GM19023 (cell line): Measurements from ENCODE around the gene EXOG.
"Not testable (repeated sequence)": the region's sequence is repeated elsewhere in the genome, so short reads cannot be mapped to it uniquely, and the experiment has no call there.

ENCODE experiments used
- ATAC-seq: cut with Tn5 transposase; IDR thresholded peaks from one replicate; pipeline ENCODE4 v1.9.1; 2021; ENCODE audit warnings: mild to moderate bottlenecking, moderate library complexity; ENCODE audit not compliant: unreplicated experiment

Gene EXOG

GRCh38 chr3:38561746-38562466 lies 65.8 kb downstream of the EXOG start:
- no peak for ATAC-seq

- ATAC-seq = no peak
Observed at GRCh38 chr3:38562467-38562925, 66.4 kb downstream of the EXOG start.

- no peak for ATAC-seq
Observed at GRCh38 chr3:38563070-38563885, 67.1 kb downstream of the EXOG start.

GRCh38 chr3:38563886-38564270 lies 67.7 kb downstream of the EXOG start:
- no peak for ATAC-seq

GRCh38 chr3:38564631-38565338 lies 68.6 kb downstream of the EXOG start:
- no peak for ATAC-seq

- ATAC-seq = no peak
Observed at GRCh38 chr3:38565339-38566214, 69.4 kb downstream of the EXOG start.

- no peak for ATAC-seq
Observed at GRCh38 chr3:38566215-38566528, 70.0 kb downstream of the EXOG start.

GRCh38 chr3:38566794-38567193 lies 70.7 kb downstream of the EXOG start:
- ATAC-seq = not testable (repeated sequence)

GRCh38 chr3:38567498-38567897 lies 71.4 kb downstream of the EXOG start:
- no peak for ATAC-seq

GRCh38 chr3:38573111-38573510 lies 77.0 kb downstream of the EXOG start:
- ATAC-seq = no peak

- ATAC-seq = no peak
Observed at GRCh38 chr3:38573556-38573955, 77.4 kb downstream of the EXOG start.

- no peak for ATAC-seq
Observed at GRCh38 chr3:38574411-38575278, 78.5 kb downstream of the EXOG start.

- no peak for ATAC-seq
Observed at GRCh38 chr3:38575279-38575843, 79.2 kb downstream of the EXOG start.
